HT1080 (cell line): ENCODE results near the gene CPVL. TPM values are rescaled to one million over a fixed set of nuclear protein-coding genes. Genes with fewer than 3 reads are reported as not detected.
A peak's percentile ranks its signal among the peaks of the same experiment; 100 is the strongest.

Source experiments
- DNase-seq: peaks from one replicate; pipeline ENCODE4 v3.0.0-alpha.2; 2015; ENCODE audit warnings: low read depth
- total RNA-seq: library from RNA; depleted of rRNA; stranded (reverse); fragments of >200 nt; shearing (Covaris generic); gene quantifications from 2 replicates; pipeline ENCODE4 v1.2.3, GENCODE V29; 2014

The CPVL gene
- total RNA-seq, 1 experiment from 2014 or later: 0.90 TPM

DNA sequence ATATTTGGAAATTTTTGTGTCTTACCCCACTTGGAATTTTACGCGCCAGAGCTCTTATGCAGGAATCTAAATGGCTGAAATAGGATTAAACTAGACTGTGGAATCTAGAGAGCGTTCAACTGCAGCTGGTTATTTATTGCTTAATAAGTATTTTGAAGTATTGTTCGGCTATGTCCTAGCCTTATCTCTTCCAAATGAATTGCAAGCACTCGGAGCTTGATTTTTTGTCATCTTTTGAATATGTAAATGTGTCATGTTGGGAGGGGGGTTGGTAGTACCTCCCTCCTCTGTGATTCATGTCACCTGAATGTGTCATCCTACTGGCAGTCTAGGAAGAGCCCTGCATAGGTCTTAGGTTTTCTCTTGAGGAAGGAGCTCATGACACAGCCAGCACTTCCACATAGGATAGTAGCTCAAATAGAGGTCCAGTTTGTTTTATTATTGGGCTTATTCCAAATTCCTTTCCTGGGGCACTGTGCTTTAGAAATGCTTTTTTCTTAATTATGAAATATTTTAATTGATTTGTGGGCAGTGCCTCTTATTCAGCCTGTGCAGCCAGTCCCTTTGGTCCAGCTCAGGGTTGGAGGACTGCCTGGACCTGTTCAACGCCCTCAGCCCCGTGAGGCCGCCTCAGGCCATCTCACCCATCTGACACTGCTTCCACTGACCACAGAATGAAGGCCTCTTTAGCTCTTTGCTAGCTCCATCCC lies 165.7 kb downstream of the CPVL start:
- peak; percentile 26 for DNase-seq

DNA sequence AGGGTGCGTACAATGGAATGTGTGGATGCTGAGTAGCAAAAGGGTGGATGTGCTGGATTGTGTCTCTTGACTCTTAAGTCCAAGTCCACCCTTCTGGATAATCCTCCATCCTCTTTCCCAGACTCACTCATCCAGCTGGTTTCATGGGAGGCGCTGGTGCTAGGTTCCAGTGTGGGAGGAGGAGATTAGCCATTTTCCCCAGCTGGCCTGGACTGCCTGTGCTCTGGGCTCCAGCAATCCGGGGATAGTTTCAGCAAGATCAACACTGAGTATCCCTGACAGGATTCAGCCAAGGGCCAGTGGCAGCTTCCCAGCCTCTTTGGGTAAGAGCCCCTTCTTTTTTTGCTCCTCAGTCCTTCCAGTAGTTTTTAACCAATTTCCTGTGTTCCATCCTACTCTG lies 166.6 kb downstream of the CPVL start:
- DNase-seq: no peak

DNA sequence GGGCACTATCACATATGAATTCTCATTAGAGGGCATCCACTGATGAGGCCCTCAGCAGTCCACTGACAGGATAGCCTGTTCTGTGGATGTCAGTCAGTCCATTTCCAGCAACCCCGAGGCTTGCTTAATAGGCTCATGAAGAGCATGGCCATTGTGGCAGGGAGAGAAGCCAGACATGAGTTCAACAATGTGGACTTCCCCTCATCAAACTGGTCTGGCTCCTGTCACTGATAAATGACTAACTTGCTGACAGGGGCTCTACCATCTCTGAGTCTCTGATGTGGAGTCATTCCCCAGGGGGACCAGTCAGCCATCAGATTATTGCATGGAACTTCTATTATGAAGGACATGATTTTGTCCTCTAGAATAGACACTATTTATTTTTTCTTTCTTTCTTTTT lies 168.5 kb downstream of the CPVL start:
- DNase-seq: no peak

DNA sequence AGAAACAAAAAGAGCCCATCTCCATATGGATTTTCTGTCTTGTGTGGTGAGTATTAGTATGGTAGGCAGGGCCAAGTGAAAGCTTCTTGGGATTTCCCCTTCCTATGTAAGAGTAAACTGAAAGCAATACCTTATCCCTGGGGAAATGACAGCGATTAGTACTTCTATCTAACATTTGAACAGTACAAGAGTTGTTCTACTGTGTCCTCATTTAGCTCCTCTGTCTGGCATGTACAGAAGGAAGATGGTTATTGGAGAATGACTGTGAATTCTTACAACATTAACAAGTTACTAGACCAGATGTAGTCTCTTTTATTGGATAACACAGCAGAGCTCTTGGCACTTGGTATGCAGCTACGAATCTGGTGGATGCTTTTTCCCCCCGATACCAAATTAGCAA lies 170.3 kb downstream of the CPVL start:
- DNase-seq: no peak

DNA sequence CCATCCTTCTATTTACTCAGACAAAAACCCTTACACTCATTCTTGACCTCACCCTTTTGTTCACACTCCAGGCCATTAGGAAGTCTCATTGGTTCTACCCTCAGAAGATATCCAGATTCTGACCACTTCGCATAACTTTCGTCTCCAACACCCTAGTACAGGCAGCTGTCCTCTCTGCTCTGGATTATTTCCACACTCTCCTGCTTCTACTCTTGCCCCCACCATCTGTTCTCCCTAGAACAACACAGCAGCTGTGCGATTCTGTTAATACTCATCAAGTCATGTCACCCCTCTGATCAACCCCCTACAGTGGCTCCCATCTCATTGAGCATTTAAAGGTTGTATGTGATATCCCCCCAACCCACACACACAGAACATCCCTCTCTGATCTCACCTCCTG lies 172.7 kb downstream of the CPVL start:
- no peak for DNase-seq

DNA sequence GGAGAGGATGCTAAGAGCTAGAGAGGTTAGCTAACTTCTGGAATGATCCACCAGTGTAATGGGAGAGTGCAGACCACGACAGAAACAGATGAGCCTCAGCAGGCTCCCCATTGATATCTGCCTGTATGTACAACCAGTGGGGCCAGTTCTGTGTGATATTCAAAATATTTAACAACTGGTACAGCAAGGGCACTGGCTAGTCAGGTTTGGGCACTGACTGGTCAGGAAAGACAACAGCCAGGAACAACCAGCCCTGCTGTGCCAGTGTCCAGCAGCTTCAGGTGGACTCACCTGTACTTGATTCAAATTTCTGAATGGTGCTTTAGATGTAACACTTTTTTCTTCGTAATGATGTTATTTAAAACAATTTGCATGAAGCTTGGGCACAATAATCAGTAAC lies 182.3 kb downstream of the CPVL start:
- DNase-seq: no peak

DNA sequence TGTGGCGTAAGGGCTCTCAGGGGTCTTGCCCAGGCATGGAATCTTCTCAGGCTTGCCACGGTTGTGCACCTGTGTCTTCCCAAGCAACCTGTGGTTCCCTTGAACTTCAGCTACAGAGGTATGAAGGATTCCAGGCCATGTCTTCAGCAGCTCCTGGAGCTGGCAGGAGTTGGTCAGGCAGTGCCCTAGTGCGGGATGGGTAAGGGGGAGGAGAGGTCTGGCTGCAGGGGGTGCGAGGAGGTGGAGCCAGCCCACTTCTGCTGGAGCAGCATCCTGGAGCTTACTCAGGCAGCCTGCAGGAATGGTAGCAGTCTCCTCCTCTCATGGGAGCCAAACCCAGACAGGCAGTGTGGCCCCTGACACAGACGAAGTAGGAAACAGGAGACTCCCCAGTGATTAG lies 184.4 kb downstream of the CPVL start:
- no peak for DNase-seq

DNA sequence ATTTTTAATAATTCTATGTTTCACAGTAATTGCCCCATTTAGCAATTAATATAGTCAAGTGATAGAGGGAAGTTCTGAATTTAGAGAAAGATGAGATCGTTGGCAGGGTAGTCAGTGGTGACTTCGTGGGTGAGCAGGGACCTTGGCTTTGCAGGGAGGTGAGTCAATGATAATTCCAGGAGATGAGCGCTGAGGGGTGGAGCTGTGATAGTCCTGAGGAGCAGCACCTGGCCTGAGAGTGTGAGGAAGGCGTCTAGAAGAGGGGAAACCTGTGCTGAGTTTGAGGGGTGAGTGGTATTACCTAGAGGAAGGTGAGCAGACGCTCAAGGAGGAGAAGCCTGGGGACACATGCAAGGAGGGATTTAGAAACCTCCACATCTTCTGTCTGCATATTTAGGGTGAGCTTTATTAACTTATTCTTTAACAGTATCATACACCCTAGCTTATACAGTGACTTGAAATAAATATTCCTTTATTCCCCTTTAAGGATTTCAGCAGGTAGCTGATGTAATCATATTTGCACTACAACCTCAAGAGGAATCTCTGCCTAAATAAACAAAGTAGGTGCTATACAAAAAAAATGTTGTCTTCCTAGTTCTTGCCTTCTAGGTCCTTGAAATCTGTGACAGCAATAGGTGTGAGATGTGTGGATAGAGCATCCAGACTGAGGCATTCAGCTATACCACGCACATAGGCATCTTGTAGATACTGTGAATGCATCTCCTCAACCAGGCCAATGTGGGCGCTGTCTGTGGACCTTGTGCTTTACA lies 186.1 kb downstream of the CPVL start:
- no peak for DNase-seq

DNA sequence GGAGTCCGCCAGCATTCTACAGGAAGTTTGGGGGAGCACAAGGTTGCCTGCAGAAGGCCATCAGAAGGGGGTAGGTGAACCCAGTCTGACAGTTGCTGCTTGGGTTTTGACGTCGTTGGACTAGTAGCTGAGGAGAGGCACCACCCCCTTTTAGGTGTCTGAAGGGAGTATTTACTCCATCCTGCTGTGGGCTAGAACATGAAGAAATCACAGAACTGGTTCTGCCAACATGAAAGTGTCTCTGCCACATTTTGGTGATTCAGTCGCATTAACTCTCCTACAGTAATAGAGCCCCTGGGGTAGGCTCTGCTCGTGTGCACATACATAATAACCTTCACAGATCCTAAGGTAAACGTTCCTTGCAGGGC lies 187.4 kb downstream of the CPVL start:
- DNase-seq: no peak

DNA sequence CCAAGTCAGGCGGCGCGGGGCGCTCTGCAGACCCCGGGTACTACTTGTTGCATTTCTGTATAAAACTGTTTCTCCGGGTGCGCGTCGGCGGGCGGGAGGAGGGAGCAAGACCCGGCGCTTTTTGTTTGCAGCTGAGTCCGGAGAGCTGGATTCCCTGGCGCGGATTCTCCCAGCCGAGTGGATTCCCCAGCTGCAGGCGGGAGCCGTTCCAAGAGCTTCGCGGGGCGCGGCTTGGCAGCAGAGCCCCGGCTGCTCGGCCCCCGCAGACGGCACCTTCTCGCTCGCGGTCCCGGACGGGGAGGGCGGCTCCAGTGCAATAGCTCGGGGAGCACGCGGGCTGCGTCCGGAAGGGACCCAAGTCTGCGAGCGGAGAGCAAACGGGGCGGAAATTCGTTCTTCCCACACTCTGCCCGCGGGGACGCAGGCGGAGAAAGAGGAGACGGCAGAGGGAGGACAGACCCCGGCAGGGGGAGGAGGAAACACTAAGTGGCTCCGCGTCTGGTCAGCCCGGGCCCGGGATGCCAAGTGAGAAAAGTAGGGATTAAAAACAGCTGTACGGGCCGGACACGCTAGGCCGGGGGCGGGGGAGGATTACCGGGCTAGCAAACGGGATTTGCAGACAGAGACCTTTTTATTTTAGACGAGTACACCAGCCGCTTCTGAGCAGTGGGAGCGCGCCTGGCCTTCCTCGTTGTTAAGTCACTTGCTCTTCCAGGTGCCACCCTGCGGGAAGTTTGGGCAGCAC lies 187.9 kb downstream of the CPVL start, which contains the start of gene TRIL:
Gene TRIL (minus strand): TSS at position 96 of the 745 bp plus-strand sequence. CDS start 284 bp downstream, outside the sequence.
- DNase-seq: no peak

DNA sequence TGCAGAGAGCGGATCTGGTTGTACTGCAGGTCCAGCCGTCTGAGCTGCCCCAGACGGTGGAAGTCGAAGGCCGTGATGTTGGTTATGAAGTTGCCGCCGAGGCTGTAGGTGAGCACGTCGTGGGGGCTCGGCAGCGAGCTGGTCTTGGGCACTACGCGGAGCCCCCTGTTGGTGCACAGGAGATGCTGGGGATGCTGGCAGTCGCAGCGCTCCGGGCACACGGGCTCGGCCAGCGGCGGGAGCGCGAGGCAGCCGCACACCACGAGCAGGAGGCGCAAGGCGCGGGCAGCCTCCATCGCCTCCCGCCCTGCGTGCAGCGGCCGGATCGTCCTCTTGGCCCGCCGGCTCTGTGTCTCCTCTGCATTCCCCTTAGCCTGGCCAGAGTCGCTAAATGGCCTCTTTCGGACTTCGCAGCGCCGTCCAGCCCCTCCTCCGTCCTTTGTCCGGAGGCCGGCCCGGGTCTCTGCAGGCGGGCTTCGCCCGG lies 188.5 kb downstream of the CPVL start:
- no peak for DNase-seq

DNA sequence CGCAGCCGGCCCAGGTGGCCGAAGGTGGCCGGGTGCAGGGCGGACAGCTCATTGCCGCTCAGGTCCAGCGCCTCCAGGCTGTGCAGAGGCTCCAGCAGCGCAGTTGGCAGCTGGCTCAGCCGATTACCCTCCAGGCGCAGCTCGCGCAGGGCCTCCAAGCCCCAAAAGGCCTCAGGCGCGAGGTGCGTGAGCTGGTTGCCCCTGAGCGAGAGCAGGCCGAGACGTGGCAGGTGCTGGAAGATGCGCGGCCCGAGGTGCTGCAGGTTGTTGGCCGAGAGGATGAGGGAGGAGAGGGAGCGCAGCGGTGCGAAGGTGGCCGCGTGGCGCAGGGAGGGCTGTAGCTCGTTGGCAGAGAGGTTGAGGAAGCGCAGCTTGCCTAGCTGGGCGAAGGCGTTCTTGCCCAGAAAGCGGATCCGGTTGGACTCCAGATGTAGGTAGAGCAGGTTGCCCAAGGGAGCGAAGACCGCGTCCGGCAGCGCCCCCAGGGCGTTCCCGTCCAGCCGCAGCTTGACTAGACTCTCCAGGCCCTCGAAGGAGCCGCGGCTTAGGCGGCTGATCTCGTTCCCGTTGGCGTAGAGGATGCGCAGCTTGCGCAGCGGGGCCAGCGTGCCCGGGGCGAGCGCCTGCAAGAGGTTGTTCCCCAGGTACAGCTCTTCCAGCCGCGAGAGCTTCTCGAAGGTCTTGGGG lies 189.1 kb downstream of the CPVL start:
- DNase-seq: no peak

DNA sequence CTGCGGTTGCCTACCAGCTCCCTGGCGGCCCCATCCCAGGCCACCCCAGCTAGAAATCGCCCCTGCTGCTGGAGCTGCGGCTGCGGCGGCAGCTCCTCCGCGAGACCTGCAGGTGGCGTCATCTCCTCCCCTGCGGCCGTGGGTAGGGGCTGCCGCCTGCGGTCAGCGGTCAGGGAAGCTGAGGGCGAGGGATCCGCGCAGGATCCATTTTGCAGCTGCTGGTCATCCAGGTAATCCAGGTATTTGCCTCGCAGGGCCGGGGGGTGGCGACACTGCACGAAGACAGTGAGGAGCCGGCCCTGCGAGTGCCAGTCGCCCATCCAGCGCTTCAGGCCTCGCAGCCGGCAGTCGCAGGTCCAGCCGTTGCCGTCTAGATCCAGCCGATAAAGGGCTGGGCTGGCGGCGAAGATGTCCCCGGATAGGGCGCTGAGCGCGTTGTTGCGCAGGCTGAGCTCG lies 189.7 kb downstream of the CPVL start:
- no peak for DNase-seq

DNA sequence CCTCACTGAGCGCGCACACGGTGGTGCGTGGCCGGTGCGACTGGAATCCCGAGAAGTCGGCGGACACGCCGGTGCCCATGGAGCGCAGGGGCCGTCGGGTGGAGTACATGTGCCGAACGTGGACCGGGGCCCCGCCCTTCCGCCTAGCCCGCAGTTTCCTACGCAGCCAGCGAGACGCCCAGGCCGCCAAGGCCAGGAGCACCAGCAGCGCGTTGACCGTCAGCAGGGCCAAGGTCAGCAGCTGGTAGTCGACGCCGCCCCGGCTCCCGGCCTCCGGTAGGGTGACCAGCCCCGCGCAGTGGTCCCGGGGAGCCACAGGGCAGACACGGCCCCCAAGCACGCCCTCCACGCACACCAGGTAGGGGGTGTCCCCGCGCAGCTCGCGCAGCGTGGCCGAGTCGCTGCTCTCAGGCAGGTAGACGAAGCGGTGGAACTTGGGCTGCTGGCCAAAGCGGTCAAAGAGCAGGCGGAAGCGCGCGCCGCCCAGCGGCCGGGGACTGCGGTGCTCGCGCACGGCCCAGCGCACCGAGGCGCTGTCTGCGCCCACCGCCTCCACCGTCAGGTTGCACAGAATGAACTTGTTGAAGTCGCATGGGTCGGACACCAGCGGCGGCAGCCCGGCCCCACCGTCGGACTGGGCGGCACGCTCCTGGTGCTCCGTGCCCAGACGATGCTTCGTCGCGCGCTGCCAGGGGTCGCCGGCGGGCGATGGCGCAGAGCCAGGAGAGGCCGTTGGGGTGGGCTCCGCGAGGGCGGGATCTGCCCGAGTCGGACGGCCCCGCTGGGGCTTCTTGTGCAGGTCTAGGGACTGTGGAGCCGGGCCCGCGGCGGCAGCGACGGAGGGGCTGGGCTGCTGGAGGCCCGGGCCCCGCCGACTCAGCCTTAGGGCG lies 190.4 kb downstream of the CPVL start:
- no peak for DNase-seq

DNA sequence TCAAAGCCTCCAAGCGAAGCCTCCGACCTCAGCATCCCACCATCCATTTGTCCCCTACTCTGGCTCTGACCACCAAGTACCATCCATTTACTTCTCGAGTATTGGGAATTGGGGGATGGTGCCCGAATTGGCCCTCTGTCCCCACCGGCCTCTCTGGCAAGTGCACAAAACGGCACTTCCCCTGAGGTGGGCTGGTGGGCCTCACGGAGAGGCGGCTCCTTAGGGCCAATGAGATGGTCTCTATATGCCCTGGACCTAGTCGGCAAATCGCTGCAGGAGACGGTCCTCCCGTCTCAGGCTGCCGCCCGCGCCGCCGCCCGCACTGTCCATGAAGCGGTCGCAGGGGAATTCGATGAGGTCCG lies 191.0 kb downstream of the CPVL start:
- DNase-seq: no peak

DNA sequence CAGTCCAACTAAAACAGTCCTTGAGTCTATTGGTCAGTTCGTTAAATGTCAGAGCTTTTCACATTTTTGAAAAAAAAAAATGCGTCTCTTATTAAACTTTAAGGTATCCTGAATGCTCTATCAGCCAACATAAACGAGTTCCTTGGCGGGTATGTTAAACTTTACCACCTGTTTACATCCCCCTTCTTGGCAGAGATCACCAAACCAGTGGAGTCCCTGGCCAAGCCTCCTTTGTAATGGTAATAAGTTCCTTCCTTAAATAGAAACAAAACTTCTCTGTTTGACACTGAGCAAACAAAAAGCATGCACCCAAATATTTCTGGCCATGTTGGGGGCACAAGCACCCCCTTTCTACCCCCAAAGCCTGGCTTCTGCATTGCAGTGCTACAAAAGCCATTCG lies 191.4 kb downstream of the CPVL start:
- DNase-seq: no peak

DNA sequence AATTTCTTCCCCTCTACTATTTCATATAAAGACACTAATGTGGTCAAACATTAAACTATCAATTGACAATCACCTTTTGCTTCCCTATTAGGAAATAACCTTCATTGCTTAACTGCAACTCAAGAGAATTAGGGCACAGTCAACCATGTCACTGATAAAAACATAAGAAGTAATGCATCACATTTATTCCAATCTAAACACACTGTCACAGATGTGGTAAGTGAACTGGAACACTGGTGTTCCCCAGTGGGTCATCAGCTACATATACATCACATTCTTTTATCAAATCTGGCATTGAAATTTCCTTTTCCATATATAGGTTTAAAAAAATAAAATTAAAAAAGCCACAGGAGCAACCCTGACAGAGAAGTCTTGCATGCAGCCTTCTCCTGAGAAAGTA lies 191.9 kb downstream of the CPVL start:
- no peak for DNase-seq

DNA sequence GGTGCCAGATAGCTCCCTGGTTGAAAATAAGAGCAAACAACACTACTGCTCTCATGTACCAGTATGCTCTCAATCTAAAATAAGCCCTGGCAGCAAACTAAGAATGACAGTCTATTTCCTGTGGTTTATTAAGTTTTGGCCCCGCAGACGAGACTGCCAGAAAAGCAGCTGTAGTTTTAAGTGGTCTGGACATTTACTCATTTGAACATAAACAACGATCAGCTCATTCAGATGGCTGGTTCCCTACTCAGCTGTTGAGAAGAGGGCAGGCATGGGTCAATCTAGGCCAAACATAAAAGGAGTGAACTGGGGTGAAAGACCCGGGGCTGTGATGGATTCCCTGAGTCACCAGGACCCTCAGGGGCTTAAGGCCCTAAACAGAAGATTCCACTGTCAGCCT lies 192.7 kb downstream of the CPVL start:
- peak; percentile 6 for DNase-seq
